EH (cell line): Measurements from ENCODE around the gene AK3.
A peak's percentile ranks its signal among the peaks of the same experiment; 100 is the strongest.

Source experiments
- DNase-seq: peaks from one replicate; pipeline ENCODE4 v3.0.0-alpha.2; 2015; ENCODE audit warnings: low read depth

The AK3 gene

GRCh38 chr9:4746278-4747030 lies 5.5 kb upstream of the AK3 start:
- DNase-seq = no peak

- DNase-seq = peak; percentile 36
These were observed 2.3 kb upstream of the AK3 start for GRCh38 chr9:4743131-4743875.

GRCh38 chr9:4742246-4742645 lies 1.2 kb upstream of the AK3 start:
- DNase-seq = no peak

GRCh38 chr9:4741365-4742089 lies 525 bp upstream of the AK3 start:
- no peak for DNase-seq

- peak; percentile 37 for DNase-seq
These were observed 689 bp downstream of the AK3 start for GRCh38 chr9:4740388-4740637.

GRCh38 chr9:4739587-4740387 lies 1.2 kb downstream of the AK3 start:
- peak; percentile 58 for DNase-seq

- DNase-seq = no peak
These were observed 2.0 kb downstream of the AK3 start for GRCh38 chr9:4738866-4739586.

- peak; percentile 10 for DNase-seq
These were observed 6.9 kb downstream of the AK3 start for GRCh38 chr9:4734150-4734549.

- DNase-seq = no peak
These were observed 8.1 kb downstream of the AK3 start for GRCh38 chr9:4732890-4733289.

- DNase-seq = no peak
These were observed 13.4 kb downstream of the AK3 start for GRCh38 chr9:4727593-4727992.

- DNase-seq = no peak
These were observed 15.1 kb downstream of the AK3 start for GRCh38 chr9:4725706-4726442.

GRCh38 chr9:4721736-4722135 lies 19.3 kb downstream of the AK3 start:
- no peak for DNase-seq

GRCh38 chr9:4718911-4719310 lies 22.1 kb downstream of the AK3 start:
- no peak for DNase-seq

- DNase-seq = no peak
These were observed 23.2 kb downstream of the AK3 start for GRCh38 chr9:4717815-4718214.

GRCh38 chr9:4716163-4716562 lies 24.8 kb downstream of the AK3 start:
- DNase-seq = no peak

- DNase-seq = peak; percentile 3
These were observed 26.6 kb downstream of the AK3 start for GRCh38 chr9:4714266-4715016.

GRCh38 chr9:4713849-4714248 lies 27.2 kb downstream of the AK3 start:
- no peak for DNase-seq

GRCh38 chr9:4709380-4709779 lies 31.6 kb downstream of the AK3 start:
- no peak for DNase-seq

- no peak for DNase-seq
These were observed 33.9 kb downstream of the AK3 start for GRCh38 chr9:4706971-4707622.

- no peak for DNase-seq
These were observed 35.0 kb downstream of the AK3 start for GRCh38 chr9:4706021-4706420.
